ENCODE measurements around the gene IMP3.

Gene IMP3

DNA sequence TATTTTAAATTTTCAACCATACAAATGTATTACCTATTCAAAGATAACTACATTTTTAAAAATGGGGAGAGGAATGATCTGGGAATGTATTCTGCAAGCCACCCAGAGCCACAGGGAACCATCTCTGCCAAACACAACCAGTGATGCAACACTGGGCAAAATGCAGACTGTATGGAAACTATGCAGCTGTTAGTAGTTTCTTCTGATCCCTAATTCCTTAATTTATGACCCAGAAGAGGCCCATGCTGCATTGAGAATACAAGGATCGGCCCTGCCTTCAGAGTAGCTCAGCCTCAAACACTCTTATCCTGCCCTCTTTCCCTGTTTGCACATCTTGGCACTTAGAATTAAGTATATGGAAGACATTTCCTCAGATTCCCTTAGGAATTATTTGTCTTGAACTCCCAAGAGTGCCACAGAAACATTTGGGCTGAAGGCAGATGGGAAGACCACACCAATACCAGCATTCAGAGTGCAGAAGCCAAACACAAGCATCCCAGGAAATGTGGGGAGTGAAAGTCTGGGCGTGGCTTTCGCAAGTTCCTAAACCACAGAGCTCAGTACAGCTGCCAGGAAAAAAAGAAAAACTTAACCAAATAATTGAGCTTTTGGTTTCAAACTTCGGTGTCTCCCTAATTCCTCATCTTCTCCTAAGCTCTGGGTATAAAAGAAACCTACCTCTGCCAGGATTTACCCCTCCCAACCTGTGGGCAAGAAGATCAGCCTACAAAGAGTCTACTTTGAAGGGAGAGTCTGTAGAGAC is 19.8 kb downstream of the IMP3 start:
- peak; percentile 26 to 41 (median 34) for DNase-seq

DNA sequence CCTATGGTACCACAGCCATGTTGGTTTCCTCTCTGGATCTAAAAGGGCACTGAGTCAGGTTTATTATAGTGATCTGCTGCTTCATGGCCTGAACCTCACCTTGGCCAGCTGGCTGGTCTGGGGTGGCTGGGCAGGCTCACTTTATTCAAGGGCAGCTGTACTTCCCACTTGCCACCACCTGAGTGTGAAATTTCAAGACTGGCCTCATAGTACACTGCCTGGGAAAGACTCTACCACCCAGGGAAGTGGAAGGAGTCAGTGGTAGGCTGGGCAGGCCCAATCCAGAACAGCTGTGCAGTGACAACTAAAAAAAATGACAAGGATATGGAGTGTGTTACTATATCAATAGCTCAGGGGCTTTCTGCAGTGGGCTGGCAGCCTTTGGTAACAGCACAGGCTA is 23.3 kb downstream of the IMP3 start:
- DNase-seq, result no peak

DNA sequence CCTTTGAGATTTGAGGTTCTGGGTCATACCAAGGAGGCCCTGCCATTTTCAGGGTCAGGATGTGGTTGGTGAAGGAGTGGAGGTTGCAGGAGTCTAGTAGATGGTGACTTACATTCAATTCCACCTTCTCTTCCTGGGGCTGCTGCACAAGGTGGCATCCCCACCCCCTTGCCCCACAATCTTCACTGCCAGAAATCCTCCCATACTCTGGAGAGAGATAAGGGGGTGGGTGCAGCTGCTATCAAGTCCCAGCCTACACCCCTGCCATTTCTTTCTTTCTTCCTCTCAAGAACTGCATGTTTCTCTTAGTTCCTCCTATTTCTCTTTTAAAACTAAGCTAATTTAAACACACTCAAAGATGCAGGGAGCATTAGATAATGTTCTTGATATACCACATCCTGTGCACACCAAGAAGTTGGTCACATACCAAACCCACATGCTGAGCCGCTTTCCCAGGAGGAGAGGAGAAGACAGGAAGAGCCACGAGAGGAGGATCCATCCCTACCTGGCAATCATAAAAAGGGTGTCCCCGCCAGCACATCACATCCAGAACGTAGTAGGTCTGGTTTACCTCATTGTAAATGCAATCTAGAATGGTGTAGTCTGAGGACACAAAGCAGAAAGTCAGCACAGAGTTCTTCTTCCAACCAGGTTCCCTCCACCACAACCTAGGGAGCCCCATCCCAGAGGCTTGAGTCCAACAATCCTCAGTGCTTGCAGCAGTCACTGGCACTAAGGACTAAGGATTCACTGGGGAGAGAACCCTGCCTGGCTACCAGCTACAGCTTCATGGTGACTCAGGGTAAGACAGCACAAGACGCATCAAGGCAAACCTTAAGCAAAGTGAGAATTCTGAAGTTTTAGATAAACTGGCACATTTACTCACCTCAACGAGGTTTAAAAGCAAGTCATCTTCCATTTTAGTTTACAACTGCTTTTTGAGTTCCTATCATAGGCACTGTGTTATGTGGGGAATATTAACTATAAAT is 33.0 kb downstream of the IMP3 start:
- DNase-seq, result no peak

DNA sequence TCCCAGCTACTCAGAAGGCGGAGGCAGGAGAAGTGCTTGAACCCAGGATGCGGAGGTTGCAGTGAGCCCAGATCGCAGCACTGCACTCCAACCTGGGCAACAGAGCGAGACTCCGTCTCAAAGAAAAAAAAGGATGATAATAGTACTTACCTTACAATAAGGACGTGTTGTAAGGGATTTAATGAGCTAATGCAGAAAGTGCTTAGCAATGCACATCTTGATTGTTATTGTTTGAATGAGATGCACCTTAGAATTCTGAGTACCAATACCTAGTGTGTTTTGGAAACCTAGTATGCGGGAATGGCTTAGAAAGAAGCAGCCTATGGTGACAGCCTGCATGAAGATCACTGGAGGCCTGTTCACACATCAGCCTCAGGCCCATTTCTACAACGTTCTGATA is 34.0 kb downstream of the IMP3 start:
- DNase-seq, result no peak

DNA sequence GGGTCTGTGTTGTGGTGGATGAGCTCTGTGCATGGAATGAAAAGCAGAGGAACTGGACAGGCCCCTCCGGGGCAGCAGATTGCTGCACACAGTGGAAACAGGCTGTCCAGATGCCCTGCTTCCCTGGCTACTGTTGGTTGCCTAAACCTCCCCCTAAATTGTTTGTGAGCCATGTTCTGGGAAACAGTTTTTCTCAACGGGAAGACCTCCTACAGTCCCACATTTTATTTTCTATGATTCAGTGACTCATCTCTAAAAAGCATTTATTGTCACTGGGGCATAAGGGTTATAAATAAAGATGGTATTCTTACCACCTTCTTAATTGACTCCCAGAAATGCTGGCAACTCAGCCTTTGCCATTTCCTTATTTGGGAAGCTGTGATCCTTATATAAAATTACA is 40.6 kb downstream of the IMP3 start:
- DNase-seq, result no peak

DNA sequence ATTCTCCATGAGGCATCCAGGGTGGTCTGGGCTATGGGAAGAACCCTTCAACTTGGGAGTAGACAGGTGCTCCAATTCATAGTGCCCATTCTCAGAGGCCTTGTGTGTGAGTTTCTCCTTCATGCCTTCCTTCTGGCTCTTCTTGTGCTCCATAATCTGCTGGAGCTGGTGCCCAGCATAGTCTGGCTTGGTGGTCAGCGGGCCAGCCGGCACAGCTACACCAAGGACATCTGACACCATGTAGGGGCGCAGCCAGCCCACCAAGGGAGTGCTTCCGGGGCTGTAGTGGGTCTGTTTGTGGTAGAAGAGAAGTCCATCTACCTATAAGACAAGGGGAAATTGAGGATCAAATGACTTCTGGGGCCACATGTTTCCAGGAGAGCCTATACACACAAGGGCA is 41.7 kb downstream of the IMP3 start:
- no peak for DNase-seq

DNA sequence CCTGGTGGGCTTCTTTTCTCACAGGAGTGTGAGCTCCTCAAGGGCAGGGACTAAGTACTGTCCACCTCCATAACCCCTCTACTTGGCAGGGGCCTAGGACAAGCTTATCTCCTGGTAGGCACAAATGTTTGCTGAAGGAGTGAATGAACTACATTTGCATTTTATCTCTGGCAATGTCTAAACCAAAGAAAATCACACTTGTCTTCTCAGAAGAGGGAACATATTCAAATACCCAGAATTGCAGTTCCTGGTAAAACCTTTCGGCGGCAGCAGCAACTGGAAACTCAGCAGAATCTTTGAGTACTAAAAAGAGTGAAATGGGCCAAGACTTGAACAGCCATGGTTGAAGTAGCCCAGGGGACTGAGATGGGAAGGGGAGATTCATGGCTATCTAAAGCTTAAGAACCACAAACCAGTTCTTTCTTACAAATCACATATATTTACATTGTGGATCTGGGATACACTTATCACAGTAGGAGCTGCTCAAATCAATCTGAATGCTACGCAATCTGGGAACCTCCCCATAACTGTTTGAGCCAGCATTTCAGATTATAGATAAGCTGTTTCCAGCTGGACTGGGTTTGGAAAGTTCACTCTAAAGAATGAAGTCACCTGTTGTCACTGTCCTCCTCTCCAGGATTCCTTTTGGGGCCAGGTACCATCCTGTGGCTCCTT is 42.2 kb downstream of the IMP3 start:
- DNase-seq, result peak; percentile 41 to 47 (median 45)

DNA sequence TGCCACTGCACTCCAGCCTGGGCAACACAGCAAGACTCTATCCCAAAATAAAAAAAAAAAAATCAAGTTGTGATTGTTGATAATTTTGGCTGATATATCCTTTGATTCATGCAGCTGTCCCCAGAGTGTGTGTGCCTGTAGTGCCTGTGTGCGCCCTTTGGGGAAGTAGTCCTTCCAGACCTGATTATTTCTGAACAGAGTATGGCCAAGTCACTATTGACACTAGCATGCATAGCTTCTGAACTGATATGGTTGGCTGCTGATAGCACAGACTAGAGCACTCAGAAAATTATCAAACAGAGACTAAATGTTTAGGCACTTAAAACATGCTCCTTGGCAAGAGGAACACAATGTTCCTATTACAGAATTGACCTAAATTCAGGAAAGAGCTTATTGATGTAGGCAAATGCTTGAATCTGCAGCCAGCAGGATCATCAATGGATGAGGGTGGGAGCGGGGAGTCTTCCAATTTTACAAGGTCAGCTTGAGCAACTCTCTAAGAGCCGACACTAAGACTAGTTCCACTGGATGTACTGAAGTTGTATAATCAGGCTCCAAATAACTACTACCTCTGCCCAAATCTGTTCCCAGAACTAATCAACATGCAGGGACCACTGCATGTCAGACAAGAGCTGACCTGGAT is 43.2 kb downstream of the IMP3 start:
- DNase-seq, result no peak

DNA sequence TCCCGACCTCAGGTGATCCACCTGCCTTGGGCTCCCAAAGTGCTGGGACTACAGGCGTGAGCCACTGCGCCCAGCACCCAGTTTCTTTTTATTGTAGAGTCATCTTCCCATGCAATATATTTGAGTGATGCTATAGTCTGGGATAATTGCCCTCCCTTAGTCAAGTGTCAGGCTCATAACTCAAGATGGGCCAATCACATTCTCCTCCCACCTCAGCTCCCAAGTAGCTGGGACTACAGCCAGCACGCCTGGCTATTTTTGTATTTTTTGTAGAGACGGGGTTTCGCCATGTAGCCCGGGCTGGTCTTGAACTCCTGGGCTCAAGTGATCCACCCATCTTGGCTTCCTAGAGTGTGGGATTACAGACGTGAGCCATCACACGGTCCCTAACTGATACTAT is 45.7 kb downstream of the IMP3 start:
- DNase-seq, result no peak

DNA sequence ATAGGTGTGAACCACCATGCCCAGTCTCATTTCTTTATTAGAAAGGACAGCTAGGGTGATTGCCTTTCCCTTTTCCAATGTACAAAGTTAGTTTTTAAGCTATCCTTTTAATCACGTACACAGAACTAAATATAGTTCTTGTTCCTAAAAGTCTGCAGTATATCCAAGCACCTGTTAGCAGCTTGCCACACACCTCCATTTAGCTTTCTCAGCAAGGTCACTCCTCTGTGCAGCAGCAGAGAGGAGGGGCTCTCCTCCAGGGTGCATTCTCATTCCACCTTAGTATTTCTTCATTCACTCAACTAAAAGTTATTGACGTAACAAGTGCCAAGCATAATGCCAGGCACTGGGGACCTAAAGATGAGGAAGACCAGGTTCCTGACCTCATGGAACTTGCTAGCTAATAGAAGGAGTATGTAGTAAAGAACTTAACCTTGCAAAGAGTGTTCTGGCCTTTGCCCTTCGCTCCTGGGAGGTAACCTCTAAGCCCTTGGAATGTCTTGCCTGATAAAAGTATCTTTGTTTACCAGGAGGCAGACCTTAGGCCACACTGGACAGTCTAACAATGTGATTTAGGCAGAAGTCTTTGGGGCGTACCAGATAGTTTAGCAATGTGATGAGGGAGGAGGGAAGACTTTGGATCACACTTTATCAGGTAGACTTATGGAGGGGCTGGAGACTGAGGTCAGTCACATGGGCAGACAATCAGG is 48.2 kb downstream of the IMP3 start:
- no peak for DNase-seq

DNA sequence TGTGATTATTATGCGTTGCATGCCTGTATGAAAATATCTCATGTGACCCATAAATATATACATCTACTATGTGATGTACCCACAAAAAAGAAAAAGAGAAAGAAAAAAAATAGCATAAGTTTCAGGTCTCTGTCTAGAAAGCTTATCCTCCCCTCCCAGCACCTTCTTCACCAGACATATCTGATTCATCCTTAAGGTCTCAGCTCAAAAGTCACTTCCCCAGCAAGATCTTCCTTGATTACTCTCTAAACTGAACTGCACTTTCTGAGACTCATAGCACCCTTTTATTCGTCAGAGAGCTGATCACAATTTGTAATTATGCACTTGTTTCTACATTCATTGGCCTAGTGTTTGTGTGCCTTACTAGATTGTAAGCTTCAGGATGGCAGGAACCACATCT is 49.8 kb downstream of the IMP3 start:
- DNase-seq, result no peak
